GM12892 (cell line): ENCODE measurements around the gene ZNFX1.

Experiments used
- POLR2AphosphoS5 ChIP-seq: IDR thresholded peaks from 2 replicates; pipeline ENCODE4 v1.6.1; 2011; ENCODE audit warnings: low read depth, low read length, control low read depth
- TAF1 ChIP-seq: IDR thresholded peaks from 2 replicates; pipeline ENCODE4 v1.6.1; 2011; ENCODE audit warnings: low read depth, mild to moderate bottlenecking, control low read depth, low read length, borderline replicate concordance

- TF ChIP-seq POLR2AphosphoS5 = no peak
- no peak for TF ChIP-seq TAF1
Observed at GRCh38 chr20:49324306-49324705, 46.4 kb upstream of the ZNFX1 start.
